WERI-Rb-1 (cell line): ENCODE measurements around the gene CNTNAP4.

Source experiments
- DNase-seq: peaks from one replicate; pipeline ENCODE4 v3.0.0-alpha.2; 2020
- H3K27ac ChIP-seq: fragments of 250-450 bp; sonication (Bioruptor Pico); 2 replicates; pipeline ENCODE4 v1.5.1; 2020; ENCODE audit warnings: mild to moderate bottlenecking, moderate library complexity
- H3K27me3 ChIP-seq: fragments of 250-450 bp; sonication (Bioruptor Pico); 2 replicates; pipeline ENCODE4 v1.5.1; 2021; ENCODE audit warnings: mild to moderate bottlenecking, low read depth, moderate library complexity; ENCODE audit not compliant: insufficient read depth, severe bottlenecking
- H3K36me3 ChIP-seq: fragments of 250-450 bp; sonication (Bioruptor Pico); 2 replicates; pipeline ENCODE4 v1.5.1; 2020; ENCODE audit warnings: mild to moderate bottlenecking, moderate library complexity
- H3K4me3 ChIP-seq: 2 replicates; pipeline ENCODE4 v1.5.1; 2011; ENCODE audit warnings: low read depth, mild to moderate bottlenecking, control low read depth, low read length
- H3K9me3 ChIP-seq: fragments of 250-450 bp; sonication (Bioruptor Pico); 2 replicates; pipeline ENCODE4 v1.5.1; 2021; ENCODE audit warnings: mild to moderate bottlenecking, moderate library complexity; ENCODE audit not compliant: severe bottlenecking
- CTCF ChIP-seq: IDR thresholded peaks from 2 replicates; pipeline ENCODE4 v1.5.1; 2011; ENCODE audit warnings: low read depth, mild to moderate bottlenecking, control low read depth, inconsistent platforms, low read length

CNTNAP4 gene

GRCh38 chr16:76532188-76532973 lies 255.2 kb downstream of the CNTNAP4 start:
- Histone ChIP-seq H3K4me3 (no peak overlapping the region), H3K27me3 (no peaks in the 10 kb centered on the region), H3K27ac (no peak overlapping the region), H3K36me3 (no peaks in the 10 kb centered on the region), H3K9me3 (no peaks in the 10 kb centered on the region)
- TF ChIP-seq CTCF = no peak
- DNase-seq = no peak

- H3K9me3 ChIP-seq = no peaks in the 10 kb centered on the region
- no peaks in the 10 kb centered on the region for H3K36me3 ChIP-seq
- no peak overlapping the region for H3K27ac ChIP-seq
- DNase-seq = no peak
- no peak overlapping the region for H3K4me3 ChIP-seq
- TF ChIP-seq CTCF = no peak
- H3K27me3 ChIP-seq = no peaks in the 10 kb centered on the region
Observed at GRCh38 chr16:76539609-76540008, 262.4 kb downstream of the CNTNAP4 start.

- no peaks in the 10 kb centered on the region for H3K9me3 ChIP-seq
- no peaks in the 10 kb centered on the region for H3K36me3 ChIP-seq
- no peak overlapping the region for H3K4me3 ChIP-seq
- no peak for TF ChIP-seq CTCF
- H3K27me3 ChIP-seq = no peaks in the 10 kb centered on the region
- DNase-seq = no peak
- H3K27ac ChIP-seq = no peak overlapping the region
Observed at GRCh38 chr16:76541070-76541469, 263.9 kb downstream of the CNTNAP4 start.

GRCh38 chr16:76565542-76565941 lies 288.3 kb downstream of the CNTNAP4 start:
- Histone ChIP-seq H3K27me3 (no peaks in the 10 kb centered on the region), H3K4me3 (no peak overlapping the region), H3K9me3 (no peaks in the 10 kb centered on the region), H3K36me3 (no peaks in the 10 kb centered on the region), H3K27ac (no peak overlapping the region)
- DNase-seq = no peak
- TF ChIP-seq CTCF = no peak

- no peaks in the 10 kb centered on the region for H3K36me3 ChIP-seq
- H3K27me3 ChIP-seq = no peaks in the 10 kb centered on the region
- no peak for DNase-seq
- no peak overlapping the region for H3K4me3 ChIP-seq
- H3K27ac ChIP-seq = no peak overlapping the region
- no peak for TF ChIP-seq CTCF
- no peaks in the 10 kb centered on the region for H3K9me3 ChIP-seq
Observed at GRCh38 chr16:76571755-76572154, 294.6 kb downstream of the CNTNAP4 start.

GRCh38 chr16:76573281-76573680 lies 296.1 kb downstream of the CNTNAP4 start:
- H3K4me3 ChIP-seq = no peak overlapping the region
- no peak overlapping the region for H3K27ac ChIP-seq
- no peaks in the 10 kb centered on the region for H3K27me3 ChIP-seq
- H3K36me3 ChIP-seq = no peaks in the 10 kb centered on the region
- no peaks in the 10 kb centered on the region for H3K9me3 ChIP-seq
- no peak for DNase-seq
- no peak for TF ChIP-seq CTCF
